Endothelial cell of umbilical vein (primary cell): ENCODE measurements around the gene PRRC2B. TPM values are rescaled to one million over a fixed set of nuclear protein-coding genes. Genes with fewer than 3 reads are reported as not detected.

Experiments used
- BruUV-seq: library from RNA; stranded (reverse); fragments of 400-500 nt; replicated peaks from 2 replicates; lab custom pipeline; 2021; lab: Mats Ljungman, UMichigan
- CTCF ChIA-PET: fragments of 300-600, 350-600 bp; sonication (Branson Sonifier 250); formaldehyde crosslinking; loops from one replicate; lab custom pipeline; 2021; ENCODE audit warnings: antibody characterized with exemption, inconsistent platforms; lab: Charles Lee
- POLR2A ChIA-PET: fragments of 300-600, 350-600 bp; sonication (Branson Sonifier 250); formaldehyde crosslinking; loops from one replicate; lab custom pipeline; 2021; ENCODE audit warnings: antibody characterized with exemption, inconsistent platforms; lab: Charles Lee
- DNase-seq: peaks from one replicate; pipeline ENCODE4 v3.0.0-alpha.2; 2011; ENCODE audit warnings: low read depth, low spot score
- FAIRE-seq: peaks from 2 replicates; lab custom pipeline; 2011; peaks lifted over from hg19 to GRCh38; lab: Jason Lieb, UNC
- H2AFZ ChIP-seq: 2 replicates; pipeline ENCODE4 v1.6.0; 2012; ENCODE audit warnings: low read depth, low read length, control low read depth, inconsistent platforms
- H3K27ac ChIP-seq: 2 replicates; pipeline ENCODE4 v1.5.1; 2011; ENCODE audit warnings: low read depth, mild to moderate bottlenecking, control low read depth, low read length, moderate library complexity; ENCODE audit not compliant: insufficient read depth
- H3K27me3 ChIP-seq, 2 experiments: 2 replicates each; pipeline versions ENCODE4 v1.6.0 to v1.6.1; 2011; ENCODE audit warnings: low read length in 2 of 2, mixed read lengths in 1 of 2; ENCODE audit not compliant: control insufficient read depth in 2 of 2, insufficient read depth in 2 of 2
- H3K36me3 ChIP-seq, 2 experiments: 2 replicates in 1 of 2; 3 replicates in 1 of 2; pipeline ENCODE4 v1.5.1; 2011; ENCODE audit warnings: low read length in 2 of 2, mild to moderate bottlenecking in 1 of 2, moderate library complexity in 1 of 2; ENCODE audit not compliant: control insufficient read depth in 2 of 2, insufficient read depth in 2 of 2; ENCODE audit errors: extremely low read depth in 1 of 2
- H3K4me1 ChIP-seq: 3 replicates; pipeline ENCODE4 v1.5.1; 2011; ENCODE audit warnings: mild to moderate bottlenecking, low read length; ENCODE audit not compliant: control insufficient read depth, insufficient read depth; ENCODE audit errors: extremely low read depth
- H3K4me2 ChIP-seq: 2 replicates; pipeline ENCODE4 v1.6.1; 2011; ENCODE audit warnings: low read length, control low read depth, mixed read lengths; ENCODE audit not compliant: insufficient read depth
- H3K4me3 ChIP-seq, 3 experiments: fragments of 200-600 bp in 1 of 3; sonication (generic), shearing (Covaris generic) in 1 of 3; replicated peaks in 1 of 3; 2 replicates each; pipeline ENCODE4 v1.5.1; 2011 to 2016; ENCODE audit warnings: control low read depth in 3 of 3, low read length in 3 of 3, mild to moderate bottlenecking in 2 of 3, inconsistent platforms in 1 of 3, low read depth in 1 of 3, moderate library complexity in 1 of 3; ENCODE audit not compliant: insufficient read depth in 1 of 3
- H3K79me2 ChIP-seq: 2 replicates; pipeline ENCODE4 v1.6.0; 2012; ENCODE audit warnings: low read length, inconsistent platforms; ENCODE audit not compliant: control insufficient read depth, insufficient read depth
- H3K9ac ChIP-seq: replicated peaks from 2 replicates; pipeline ENCODE3; 2011; ENCODE audit warnings: low read length, control low read depth; ENCODE audit not compliant: insufficient read depth; ENCODE audit errors: extremely low read depth
- H3K9me1 ChIP-seq: replicated peaks from 3 replicates; pipeline ENCODE4 v1.6.0; 2011; ENCODE audit warnings: mild to moderate bottlenecking, low read length; ENCODE audit not compliant: control insufficient read depth, insufficient read depth; ENCODE audit errors: extremely low read depth
- H3K9me3 ChIP-seq: replicated peaks from 2 replicates; pipeline ENCODE4 v1.5.1; 2012; ENCODE audit warnings: low read length, inconsistent platforms; ENCODE audit not compliant: control insufficient read depth, insufficient read depth
- H4K20me1 ChIP-seq: replicated peaks from 2 replicates; pipeline ENCODE3; 2011; ENCODE audit warnings: mild to moderate bottlenecking, low read length; ENCODE audit not compliant: control insufficient read depth, insufficient read depth; ENCODE audit errors: extremely low read depth
- EZH2 ChIP-seq: IDR thresholded peaks from 2 replicates; pipeline ENCODE4 v1.6.1; 2012; ENCODE audit warnings: borderline replicate concordance, low read depth, mild to moderate bottlenecking, moderate library complexity, low read length, inconsistent platforms; ENCODE audit not compliant: severe bottlenecking
- FOS ChIP-seq: IDR thresholded peaks from 2 replicates; pipeline ENCODE4 v1.6.1; 2011; ENCODE audit warnings: mild to moderate bottlenecking, low read length, moderate library complexity, borderline replicate concordance; ENCODE audit not compliant: insufficient read depth
- GATA2 ChIP-seq: IDR thresholded peaks from 2 replicates; pipeline ENCODE4 v1.7.0; 2011; ENCODE audit warnings: low read depth, mild to moderate bottlenecking, moderate library complexity, mixed read lengths, low read length; ENCODE audit not compliant: insufficient read length, insufficient read depth
- JUN ChIP-seq: IDR thresholded peaks from 2 replicates; pipeline ENCODE4 v1.6.1; 2011; ENCODE audit warnings: borderline replicate concordance, low read depth; ENCODE audit not compliant: insufficient read length, insufficient read depth
- MYC ChIP-seq: IDR thresholded peaks from one replicate; pipeline ENCODE4 v1.6.1; 2011; ENCODE audit warnings: mild to moderate bottlenecking, low read depth, low read length
- POLR2A ChIP-seq: IDR thresholded peaks from 2 replicates; pipeline ENCODE4 v1.6.1; 2012; ENCODE audit warnings: low read depth, mild to moderate bottlenecking, control low read depth, low read length
- POLR2AphosphoS5 ChIP-seq: IDR thresholded peaks from 2 replicates; pipeline ENCODE4 v1.6.1; 2012; ENCODE audit warnings: low read depth, mild to moderate bottlenecking, control low read depth, low read length, moderate library complexity; ENCODE audit not compliant: insufficient read depth
- dilution Hi-C: fragments of 300-500 bp; cut with MboI; formaldehyde crosslinking; loops from one replicate; pipeline ENCODE4 v1.15.0; 2019; ENCODE audit warnings: low sequenced_read_pairs; ENCODE audit not compliant: extremely low pct_ligation_motif_present
- intact Hi-C: fragments of 100-400 bp; cut with micrococcal nuclease; formaldehyde crosslinking; loops from one replicate; pipeline ENCODE4 v1.10.0; 2022
- polyA plus RNA-seq, 4 experiments: library from polyadenylated mRNA; depleted of rRNA in 3 of 4; stranded (reverse) in 3 of 4; unstranded in 1 of 4; fragments of >200 nt; gene quantifications; 2 replicates each; pipeline versions ENCODE4 v1.2.1 to v1.2.3, GENCODE V29; 2011 to 2012; ENCODE audit warnings: missing spikeins in 1 of 4
- total RNA-seq: library from RNA; stranded (reverse); gene quantifications from 2 replicates; pipeline ENCODE4 v1.2.3, GENCODE V29; 2021
- TF ChIP-seq, protein P1 (sequence below), 2 donors: IDR thresholded peaks; 1 replicate in 1 of 2; 2 replicates in 1 of 2; pipeline ENCODE4 v1.5.1; 2011; ENCODE audit warnings: low read length in 2 of 2, mild to moderate bottlenecking in 2 of 2, moderate library complexity in 2 of 2, control low read depth in 1 of 2, inconsistent platforms in 1 of 2, low read depth in 1 of 2; ENCODE audit not compliant: insufficient read depth in 1 of 2; ENCODE audit errors: extremely low read depth in 1 of 2
- TF ChIP-seq, protein P2 (sequence below): IDR thresholded peaks from 2 replicates; pipeline ENCODE4 v1.6.1; 2011; ENCODE audit not compliant: insufficient read depth, insufficient read length

Gene PRRC2B
- total and polyA plus RNA-seq, 2 donors (not counting 3 experiments of a cell fraction or from before 2014, with no cell fraction given) = 35.6 to 256 TPM

DNA sequence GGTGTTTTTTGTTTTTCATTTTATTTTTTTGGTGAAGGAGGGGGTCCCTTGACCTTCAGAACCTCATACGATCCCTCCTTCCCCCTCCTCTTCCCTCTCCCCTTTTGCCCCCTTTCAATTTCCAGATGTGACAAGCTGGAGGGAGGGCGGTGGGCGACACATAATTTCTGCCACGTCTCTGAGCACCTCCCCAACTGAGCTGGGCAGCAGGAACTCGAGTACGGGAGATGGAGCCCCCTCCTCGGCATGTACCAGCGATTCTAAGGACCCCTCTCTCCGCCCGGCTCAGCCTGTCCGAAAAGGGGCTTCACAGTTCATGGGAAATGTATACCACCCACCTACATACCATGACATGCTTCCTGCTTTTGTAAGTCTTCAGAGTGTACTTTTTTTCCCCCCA lies 52.4 kb downstream of the PRRC2B start:
- H3K4me1 ChIP-seq = peaks cover 6% of the 10 kb centered on the region
- H3K4me2 ChIP-seq = no peak overlapping the region
- peaks cover 50 to 52% of the 10 kb centered on the region in 2 experiments for H3K36me3 ChIP-seq
- dilution Hi-C loops = no loop called here
- no peak for TF ChIP-seq POLR2A
- no peak for TF ChIP-seq GATA2
- TF ChIP-seq JUN = no peak
- no peak for TF ChIP-seq EZH2
- no peak for TF ChIP-seq FOS
- no peak for TF ChIP-seq POLR2AphosphoS5
- TF ChIP-seq, protein P1, sequence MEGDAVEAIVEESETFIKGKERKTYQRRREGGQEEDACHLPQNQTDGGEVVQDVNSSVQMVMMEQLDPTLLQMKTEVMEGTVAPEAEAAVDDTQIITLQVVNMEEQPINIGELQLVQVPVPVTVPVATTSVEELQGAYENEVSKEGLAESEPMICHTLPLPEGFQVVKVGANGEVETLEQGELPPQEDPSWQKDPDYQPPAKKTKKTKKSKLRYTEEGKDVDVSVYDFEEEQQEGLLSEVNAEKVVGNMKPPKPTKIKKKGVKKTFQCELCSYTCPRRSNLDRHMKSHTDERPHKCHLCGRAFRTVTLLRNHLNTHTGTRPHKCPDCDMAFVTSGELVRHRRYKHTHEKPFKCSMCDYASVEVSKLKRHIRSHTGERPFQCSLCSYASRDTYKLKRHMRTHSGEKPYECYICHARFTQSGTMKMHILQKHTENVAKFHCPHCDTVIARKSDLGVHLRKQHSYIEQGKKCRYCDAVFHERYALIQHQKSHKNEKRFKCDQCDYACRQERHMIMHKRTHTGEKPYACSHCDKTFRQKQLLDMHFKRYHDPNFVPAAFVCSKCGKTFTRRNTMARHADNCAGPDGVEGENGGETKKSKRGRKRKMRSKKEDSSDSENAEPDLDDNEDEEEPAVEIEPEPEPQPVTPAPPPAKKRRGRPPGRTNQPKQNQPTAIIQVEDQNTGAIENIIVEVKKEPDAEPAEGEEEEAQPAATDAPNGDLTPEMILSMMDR (IDR thresholded peaks at IDR 0.05; ENCODE audit: extremely low read depth in 1 of 2, insufficient read depth in 1 of 2, low read depth in 1 of 2, low read length in 2 of 2) = no peak
- TF ChIP-seq MYC = no peak
- TF ChIP-seq, protein P2, sequence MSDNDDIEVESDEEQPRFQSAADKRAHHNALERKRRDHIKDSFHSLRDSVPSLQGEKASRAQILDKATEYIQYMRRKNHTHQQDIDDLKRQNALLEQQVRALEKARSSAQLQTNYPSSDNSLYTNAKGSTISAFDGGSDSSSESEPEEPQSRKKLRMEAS = no peak
- intact Hi-C loops = no loop called here
- H4K20me1 ChIP-seq = peaks cover 5% of the 10 kb centered on the region
- CTCF ChIA-PET = no interaction called here
- peaks cover 54% of the 10 kb centered on the region for H3K79me2 ChIP-seq
- DNase-seq = no peak
- H3K27ac ChIP-seq = no peak overlapping the region
- H3K4me3 ChIP-seq = no peak overlapping the region
- no peak overlapping the region for H3K9ac ChIP-seq
- no peak overlapping the region for H2AFZ ChIP-seq
- H3K9me1 ChIP-seq = no peaks in the 10 kb centered on the region
- POLR2A ChIA-PET = no interaction called here
- H3K27me3 ChIP-seq = no peaks in the 10 kb centered on the region
- H3K9me3 ChIP-seq = no peaks in the 10 kb centered on the region
- no TSS peak for BruUV-seq
- FAIRE-seq = no peak
